ENCODE measurements around the gene LGR4. TPM values are rescaled to one million over a fixed set of nuclear protein-coding genes. Genes with fewer than 3 reads are reported as not detected.

The LGR4 gene
- total and polyA plus RNA-seq, 9 of the 15 experiments (the other 6 are each of a cell fraction or from before 2014, with no cell fraction given): 0.94 to 10.1 (median 5.8) TPM

DNA sequence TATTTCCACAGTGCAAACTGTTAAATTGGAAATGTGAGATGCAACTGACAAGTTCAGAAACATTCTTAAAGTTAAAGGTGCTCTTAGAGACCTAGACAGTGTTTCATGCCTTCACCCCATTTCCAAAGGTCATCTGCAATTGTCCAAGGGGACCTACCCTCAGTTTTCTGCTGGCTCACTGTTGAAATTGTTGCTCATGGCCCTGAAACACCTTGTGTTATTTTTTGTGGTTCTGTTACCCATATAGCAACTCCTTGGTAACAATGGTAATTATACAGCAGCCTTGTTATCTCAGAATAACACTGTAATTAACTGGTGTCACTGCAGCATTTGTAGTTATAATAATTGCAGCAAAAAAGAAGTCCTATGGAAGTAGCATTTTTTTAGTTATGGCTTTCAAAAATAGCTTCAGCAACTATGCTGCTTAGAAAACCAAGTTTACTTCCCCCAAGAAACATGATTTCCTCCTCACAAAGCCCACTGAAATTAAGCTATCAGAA, 60.3 kb downstream of the LGR4 start (continued):
- TF ChIP-seq MECOM (CRISPR knock-in tag; IDR thresholded peaks at IDR 0.05): no peak
- TF ChIP-seq ZNF316 (IDR thresholded peaks at IDR 0.05): peak; percentile 29
- no peak for TF ChIP-seq MYC (IDR thresholded peaks at IDR 0.05; ENCODE audit: low read depth, low read length)
- TF ChIP-seq MYC (CRISPR knock-in tag; IDR thresholded peaks at IDR 0.05; ENCODE audit: borderline replicate concordance, low read depth): no peak
- TF ChIP-seq, protein P1, sequence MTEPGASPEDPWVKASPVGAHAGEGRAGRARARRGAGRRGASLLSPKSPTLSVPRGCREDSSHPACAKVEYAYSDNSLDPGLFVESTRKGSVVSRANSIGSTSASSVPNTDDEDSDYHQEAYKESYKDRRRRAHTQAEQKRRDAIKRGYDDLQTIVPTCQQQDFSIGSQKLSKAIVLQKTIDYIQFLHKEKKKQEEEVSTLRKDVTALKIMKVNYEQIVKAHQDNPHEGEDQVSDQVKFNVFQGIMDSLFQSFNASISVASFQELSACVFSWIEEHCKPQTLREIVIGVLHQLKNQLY (CRISPR knock-in tag; conservative IDR thresholded peaks at IDR 0.05): no peak
- no peak for TF ChIP-seq CBX3 (IDR thresholded peaks at IDR 0.05; ENCODE audit: borderline replicate concordance in 1 of 2, low read length in 2 of 2)
- no peak for TF ChIP-seq PCBP2 (IDR thresholded peaks at IDR 0.05; ENCODE audit: low read depth, low read length, poor library complexity, severe bottlenecking)
- no peak for TF ChIP-seq THRAP3 (IDR thresholded peaks at IDR 0.05; ENCODE audit: borderline replicate concordance)
- TF ChIP-seq WHSC1 (IDR thresholded peaks at IDR 0.05; ENCODE audit: low read length): no peak
- TF ChIP-seq ELK1 (CRISPR knock-in tag; IDR thresholded peaks at IDR 0.05): no peak
- no peak for TF ChIP-seq HDAC8 (tag; IDR thresholded peaks at IDR 0.05)
- TF ChIP-seq, protein P2, sequence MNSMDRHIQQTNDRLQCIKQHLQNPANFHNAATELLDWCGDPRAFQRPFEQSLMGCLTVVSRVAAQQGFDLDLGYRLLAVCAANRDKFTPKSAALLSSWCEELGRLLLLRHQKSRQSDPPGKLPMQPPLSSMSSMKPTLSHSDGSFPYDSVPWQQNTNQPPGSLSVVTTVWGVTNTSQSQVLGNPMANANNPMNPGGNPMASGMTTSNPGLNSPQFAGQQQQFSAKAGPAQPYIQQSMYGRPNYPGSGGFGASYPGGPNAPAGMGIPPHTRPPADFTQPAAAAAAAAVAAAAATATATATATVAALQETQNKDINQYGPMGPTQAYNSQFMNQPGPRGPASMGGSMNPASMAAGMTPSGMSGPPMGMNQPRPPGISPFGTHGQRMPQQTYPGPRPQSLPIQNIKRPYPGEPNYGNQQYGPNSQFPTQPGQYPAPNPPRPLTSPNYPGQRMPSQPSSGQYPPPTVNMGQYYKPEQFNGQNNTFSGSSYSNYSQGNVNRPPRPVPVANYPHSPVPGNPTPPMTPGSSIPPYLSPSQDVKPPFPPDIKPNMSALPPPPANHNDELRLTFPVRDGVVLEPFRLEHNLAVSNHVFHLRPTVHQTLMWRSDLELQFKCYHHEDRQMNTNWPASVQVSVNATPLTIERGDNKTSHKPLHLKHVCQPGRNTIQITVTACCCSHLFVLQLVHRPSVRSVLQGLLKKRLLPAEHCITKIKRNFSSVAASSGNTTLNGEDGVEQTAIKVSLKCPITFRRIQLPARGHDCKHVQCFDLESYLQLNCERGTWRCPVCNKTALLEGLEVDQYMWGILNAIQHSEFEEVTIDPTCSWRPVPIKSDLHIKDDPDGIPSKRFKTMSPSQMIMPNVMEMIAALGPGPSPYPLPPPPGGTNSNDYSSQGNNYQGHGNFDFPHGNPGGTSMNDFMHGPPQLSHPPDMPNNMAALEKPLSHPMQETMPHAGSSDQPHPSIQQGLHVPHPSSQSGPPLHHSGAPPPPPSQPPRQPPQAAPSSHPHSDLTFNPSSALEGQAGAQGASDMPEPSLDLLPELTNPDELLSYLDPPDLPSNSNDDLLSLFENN (IDR thresholded peaks at IDR 0.05; ENCODE audit: low read depth in 2 of 2, low read length in 2 of 2): no peak
- no peak for TF ChIP-seq ZBTB17 (CRISPR knock-in tag; IDR thresholded peaks at IDR 0.05)
- TF ChIP-seq CREB1 (IDR thresholded peaks at IDR 0.05): no peak
- no peak for TF ChIP-seq CREB1 (CRISPR knock-in tag; IDR thresholded peaks at IDR 0.05)
- TF ChIP-seq, protein P3, sequence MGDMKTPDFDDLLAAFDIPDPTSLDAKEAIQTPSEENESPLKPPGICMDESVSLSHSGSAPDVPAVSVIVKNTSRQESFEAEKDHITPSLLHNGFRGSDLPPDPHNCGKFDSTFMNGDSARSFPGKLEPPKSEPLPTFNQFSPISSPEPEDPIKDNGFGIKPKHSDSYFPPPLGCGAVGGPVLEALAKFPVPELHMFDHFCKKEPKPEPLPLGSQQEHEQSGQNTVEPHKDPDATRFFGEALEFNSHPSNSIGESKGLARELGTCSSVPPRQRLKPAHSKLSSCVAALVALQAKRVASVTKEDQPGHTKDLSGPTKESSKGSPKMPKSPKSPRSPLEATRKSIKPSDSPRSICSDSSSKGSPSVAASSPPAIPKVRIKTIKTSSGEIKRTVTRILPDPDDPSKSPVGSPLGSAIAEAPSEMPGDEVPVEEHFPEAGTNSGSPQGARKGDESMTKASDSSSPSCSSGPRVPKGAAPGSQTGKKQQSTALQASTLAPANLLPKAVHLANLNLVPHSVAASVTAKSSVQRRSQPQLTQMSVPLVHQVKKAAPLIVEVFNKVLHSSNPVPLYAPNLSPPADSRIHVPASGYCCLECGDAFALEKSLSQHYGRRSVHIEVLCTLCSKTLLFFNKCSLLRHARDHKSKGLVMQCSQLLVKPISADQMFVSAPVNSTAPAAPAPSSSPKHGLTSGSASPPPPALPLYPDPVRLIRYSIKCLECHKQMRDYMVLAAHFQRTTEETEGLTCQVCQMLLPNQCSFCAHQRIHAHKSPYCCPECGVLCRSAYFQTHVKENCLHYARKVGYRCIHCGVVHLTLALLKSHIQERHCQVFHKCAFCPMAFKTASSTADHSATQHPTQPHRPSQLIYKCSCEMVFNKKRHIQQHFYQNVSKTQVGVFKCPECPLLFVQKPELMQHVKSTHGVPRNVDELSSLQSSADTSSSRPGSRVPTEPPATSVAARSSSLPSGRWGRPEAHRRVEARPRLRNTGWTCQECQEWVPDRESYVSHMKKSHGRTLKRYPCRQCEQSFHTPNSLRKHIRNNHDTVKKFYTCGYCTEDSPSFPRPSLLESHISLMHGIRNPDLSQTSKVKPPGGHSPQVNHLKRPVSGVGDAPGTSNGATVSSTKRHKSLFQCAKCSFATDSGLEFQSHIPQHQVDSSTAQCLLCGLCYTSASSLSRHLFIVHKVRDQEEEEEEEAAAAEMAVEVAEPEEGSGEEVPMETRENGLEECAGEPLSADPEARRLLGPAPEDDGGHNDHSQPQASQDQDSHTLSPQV (IDR thresholded peaks at IDR 0.05): 0 out of 2 replicates have a peak, but pooled peaks have one; percentile 14
- TF ChIP-seq NFE2 (IDR thresholded peaks at IDR 0.05; ENCODE audit: low read depth): peak; percentile 65
- no peak for TF ChIP-seq ETV1 (tag; conservative IDR thresholded peaks at IDR 0.05; ENCODE audit: low read depth)
- no peak for TF ChIP-seq ZNF174 (CRISPR knock-in tag; IDR thresholded peaks at IDR 0.05)
